Fibroblast of villous mesenchyme (primary cell): ENCODE measurements around the gene KIF26B. TPM values are rescaled to one million over a fixed set of nuclear protein-coding genes. Genes with fewer than 3 reads are reported as not detected.

Source experiments
- DNase-seq: peaks from one replicate; pipeline ENCODE4 v3.0.0-alpha.2; 2010; ENCODE audit warnings: low read depth
- H3K4me3 ChIP-seq: 2 replicates; pipeline ENCODE4 v1.5.1; 2011; ENCODE audit warnings: low read depth, mild to moderate bottlenecking, low read length
- total RNA-seq: library from RNA; depleted of rRNA; stranded (reverse); fragments of >200 nt; gene quantifications from 2 replicates; pipeline ENCODE4 v1.2.3, GENCODE V29; 2012
- TF ChIP-seq, protein P1 (sequence below): IDR thresholded peaks from 2 replicates; pipeline ENCODE4 v1.5.1; 2012; ENCODE audit warnings: low read depth, mild to moderate bottlenecking, low read length; ENCODE audit not compliant: insufficient read depth

The KIF26B gene
- total RNA-seq, 1 donor = 12.1 TPM

DNA sequence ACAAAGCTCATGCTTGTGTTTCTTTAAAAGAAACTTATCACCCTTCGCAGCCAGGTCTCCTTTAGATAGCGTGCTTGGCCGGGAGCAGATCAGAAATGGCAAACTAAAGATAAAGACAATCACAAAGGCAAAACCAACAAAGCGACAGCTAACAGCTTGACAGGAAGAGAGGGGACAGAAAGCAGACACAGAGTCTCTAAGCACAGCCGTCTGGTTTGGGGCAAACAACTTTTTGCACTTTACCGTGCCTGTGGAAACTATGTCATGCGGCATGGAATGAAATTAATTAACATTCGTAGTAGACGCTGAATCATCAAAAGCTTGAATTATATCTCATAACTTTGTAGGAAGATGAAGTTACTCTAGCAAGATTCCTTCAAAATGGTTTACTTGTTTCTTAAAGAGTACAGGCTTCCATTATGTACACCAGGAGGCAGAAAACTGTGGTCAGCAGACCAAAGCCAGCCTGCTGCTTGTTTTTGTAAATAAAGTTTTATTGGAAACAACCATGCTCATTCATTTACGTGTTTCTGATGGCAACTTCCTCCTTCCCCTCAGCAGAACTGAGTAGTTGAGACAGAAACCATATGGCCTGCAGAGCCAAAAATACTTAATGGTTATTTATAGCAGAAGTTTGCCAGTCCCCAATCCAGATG is 183.2 kb downstream of the KIF26B start:
- no peak overlapping the region for H3K4me3 ChIP-seq
- TF ChIP-seq, protein P1, sequence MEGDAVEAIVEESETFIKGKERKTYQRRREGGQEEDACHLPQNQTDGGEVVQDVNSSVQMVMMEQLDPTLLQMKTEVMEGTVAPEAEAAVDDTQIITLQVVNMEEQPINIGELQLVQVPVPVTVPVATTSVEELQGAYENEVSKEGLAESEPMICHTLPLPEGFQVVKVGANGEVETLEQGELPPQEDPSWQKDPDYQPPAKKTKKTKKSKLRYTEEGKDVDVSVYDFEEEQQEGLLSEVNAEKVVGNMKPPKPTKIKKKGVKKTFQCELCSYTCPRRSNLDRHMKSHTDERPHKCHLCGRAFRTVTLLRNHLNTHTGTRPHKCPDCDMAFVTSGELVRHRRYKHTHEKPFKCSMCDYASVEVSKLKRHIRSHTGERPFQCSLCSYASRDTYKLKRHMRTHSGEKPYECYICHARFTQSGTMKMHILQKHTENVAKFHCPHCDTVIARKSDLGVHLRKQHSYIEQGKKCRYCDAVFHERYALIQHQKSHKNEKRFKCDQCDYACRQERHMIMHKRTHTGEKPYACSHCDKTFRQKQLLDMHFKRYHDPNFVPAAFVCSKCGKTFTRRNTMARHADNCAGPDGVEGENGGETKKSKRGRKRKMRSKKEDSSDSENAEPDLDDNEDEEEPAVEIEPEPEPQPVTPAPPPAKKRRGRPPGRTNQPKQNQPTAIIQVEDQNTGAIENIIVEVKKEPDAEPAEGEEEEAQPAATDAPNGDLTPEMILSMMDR = no peak
- DNase-seq = peak; percentile 58

GRCh38 chr1:245338485-245338877 is 183.7 kb downstream of the KIF26B start:
- H3K4me3 ChIP-seq = no peak overlapping the region
- DNase-seq = no peak
- TF ChIP-seq, protein P1 = no peak

DNA sequence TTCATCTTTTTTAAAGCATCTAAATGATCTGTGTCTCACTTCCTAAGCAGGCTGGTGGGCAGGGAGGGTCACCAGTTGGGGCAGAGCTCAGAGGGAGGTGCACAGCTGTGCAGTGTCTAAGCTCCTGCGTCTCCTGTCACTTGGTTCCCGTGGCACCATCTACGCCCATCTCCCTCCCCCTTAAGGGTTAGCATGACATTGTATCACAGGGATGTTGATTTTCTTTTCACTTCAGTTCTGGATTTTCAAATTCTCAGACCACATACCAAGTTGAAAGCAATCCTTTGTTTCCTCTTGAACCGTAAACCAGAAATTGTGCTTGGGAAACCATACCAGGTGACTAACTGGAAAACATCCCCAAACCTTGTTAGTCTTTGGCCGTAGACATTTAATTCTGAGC is 187.0 kb downstream of the KIF26B start:
- TF ChIP-seq, protein P1 = no peak
- no peak overlapping the region for H3K4me3 ChIP-seq
- no peak for DNase-seq

DNA sequence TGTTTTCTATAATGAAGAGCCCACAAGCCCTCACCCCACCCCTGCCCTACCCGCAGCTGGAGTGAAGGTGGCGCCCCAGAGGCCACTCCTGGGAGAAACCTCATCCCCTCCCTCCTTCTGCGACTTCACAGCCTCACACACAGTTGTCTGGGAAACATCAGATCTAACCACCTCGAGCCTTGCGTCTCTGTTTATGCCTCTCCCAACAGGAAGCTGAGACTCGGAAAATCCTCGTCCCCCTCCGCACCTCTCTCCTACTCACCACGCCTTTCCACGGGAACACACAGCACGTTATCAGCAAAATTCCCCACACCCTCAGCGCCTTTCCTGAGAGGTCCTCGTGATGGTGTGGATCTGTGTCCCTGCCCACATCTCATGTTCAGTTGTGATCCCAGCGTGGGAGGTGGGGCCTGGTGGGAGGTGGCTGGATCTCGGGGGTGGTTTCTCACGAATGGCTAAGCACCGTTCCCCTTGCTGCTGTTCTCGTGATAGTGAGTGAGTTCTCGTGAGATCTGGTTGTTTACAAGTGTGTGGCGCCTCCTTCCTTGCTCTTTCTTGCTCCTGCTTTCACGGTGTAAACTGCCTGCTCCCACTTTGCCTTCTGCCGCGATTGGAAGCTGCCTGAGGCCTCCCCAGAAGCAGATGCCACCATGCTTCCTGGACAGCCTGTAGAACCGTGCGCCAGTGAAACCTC is 190.6 kb downstream of the KIF26B start:
- no peak for DNase-seq
- H3K4me3 ChIP-seq = no peak overlapping the region
- TF ChIP-seq, protein P1 = no peak

- no peak for DNase-seq
- TF ChIP-seq, protein P1 = no peak
- no peak overlapping the region for H3K4me3 ChIP-seq
These were observed 193.8 kb downstream of the KIF26B start for GRCh38 chr1:245348626-245349025.

DNA sequence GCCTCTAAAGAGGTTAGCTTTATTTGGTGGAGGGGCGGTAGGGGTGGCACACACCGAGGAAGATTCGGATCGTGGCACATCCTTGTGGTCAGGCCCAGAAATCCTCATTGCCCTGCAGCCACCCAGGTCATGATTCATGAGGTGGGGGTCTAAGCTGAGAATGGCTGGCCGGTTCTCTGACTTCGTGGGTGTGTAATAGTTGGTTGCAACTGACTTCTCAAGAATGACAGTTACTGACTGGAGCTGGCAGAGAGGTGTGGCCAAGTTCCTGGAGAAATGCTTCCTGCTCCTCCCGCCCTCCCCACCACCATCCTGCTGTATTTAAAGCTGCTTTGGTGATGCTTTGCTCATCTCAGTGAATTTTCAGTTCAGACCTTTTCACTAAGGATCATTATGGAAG is 198.6 kb downstream of the KIF26B start:
- DNase-seq = no peak
- H3K4me3 ChIP-seq = no peak overlapping the region
- TF ChIP-seq, protein P1 = no peak
